ENCODE data around the gene NEU1.

The NEU1 gene

DNA sequence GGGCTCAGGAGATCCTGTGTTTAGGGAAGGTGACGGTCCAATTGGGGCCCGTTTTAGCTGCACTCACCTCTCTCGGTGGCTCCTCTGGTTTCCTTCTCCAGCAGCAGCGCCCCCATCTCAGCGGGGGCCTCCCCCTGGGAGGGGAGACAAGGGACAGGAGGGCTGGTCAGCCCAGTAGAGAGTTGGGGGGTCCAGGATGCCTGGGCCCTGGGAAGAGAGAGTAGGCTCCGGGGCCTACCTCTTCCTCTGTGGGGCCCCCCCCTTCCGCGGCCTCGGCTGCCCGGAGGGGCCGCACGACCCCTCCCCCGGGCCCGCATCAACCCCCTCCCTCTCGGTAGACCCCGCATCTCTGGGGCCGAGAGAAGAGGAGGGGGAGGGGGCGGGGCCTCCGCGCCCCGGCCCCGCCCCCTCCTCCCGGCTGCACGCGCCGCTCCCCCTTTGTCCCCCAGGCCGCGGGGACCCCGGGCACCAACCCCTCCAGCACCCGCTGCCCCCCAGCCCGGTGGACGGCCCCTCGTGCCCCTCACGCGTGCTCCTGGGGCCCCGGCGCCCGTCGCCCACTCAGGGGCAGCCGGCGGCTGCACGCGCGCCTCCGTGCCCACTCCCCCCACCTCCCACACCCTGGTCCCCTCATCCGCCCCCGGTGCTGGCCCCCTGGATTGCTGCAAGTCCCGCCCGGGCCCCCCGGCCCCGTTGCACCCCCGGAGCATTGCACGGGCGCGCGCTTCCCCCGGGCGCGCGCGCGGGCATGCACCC is 34.4 kb upstream of the NEU1 start:
- Mint-ChIP-seq H3K36me3 (ENCODE audit: low read depth) (peaks cover 25% of the 10 kb centered on the region), H3K9me3 (no peaks in the 10 kb centered on the region), H3K4me3 (peak overlapping the region; percentile 90 to 91 (median 91)), H3K27me3 (ENCODE audit: low read depth) (no peaks in the 10 kb centered on the region), H3K4me1 (peaks cover 21% of the 10 kb centered on the region), H3K27ac (peak overlapping the region; percentile 8 to 86 (median 72))
- TF ChIP-seq, protein P1, sequence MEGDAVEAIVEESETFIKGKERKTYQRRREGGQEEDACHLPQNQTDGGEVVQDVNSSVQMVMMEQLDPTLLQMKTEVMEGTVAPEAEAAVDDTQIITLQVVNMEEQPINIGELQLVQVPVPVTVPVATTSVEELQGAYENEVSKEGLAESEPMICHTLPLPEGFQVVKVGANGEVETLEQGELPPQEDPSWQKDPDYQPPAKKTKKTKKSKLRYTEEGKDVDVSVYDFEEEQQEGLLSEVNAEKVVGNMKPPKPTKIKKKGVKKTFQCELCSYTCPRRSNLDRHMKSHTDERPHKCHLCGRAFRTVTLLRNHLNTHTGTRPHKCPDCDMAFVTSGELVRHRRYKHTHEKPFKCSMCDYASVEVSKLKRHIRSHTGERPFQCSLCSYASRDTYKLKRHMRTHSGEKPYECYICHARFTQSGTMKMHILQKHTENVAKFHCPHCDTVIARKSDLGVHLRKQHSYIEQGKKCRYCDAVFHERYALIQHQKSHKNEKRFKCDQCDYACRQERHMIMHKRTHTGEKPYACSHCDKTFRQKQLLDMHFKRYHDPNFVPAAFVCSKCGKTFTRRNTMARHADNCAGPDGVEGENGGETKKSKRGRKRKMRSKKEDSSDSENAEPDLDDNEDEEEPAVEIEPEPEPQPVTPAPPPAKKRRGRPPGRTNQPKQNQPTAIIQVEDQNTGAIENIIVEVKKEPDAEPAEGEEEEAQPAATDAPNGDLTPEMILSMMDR (IDR thresholded peaks at IDR 0.05; ENCODE audit: unreplicated experiment in 3 of 3): no peak

DNA sequence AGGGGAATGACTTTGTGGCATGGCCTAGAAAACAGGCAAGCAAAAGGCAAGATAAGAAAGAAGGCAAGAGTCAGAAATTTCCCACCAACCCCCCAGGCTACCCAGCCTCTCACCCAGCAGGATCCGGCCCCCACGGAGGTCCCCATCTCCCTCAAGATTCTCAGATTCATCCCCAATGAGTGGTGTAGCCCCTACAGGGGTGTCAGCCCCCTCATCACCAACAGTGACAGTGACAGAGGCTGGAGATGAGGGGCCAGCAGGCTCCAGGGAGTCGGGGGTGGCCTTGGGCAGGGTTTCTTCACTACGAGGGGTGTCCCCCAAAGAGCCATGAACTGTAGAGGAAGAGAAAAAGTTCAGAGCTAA is 33.9 kb upstream of the NEU1 start:
- H3K27me3 Mint-ChIP-seq (ENCODE audit: low read depth): no peaks in the 10 kb centered on the region
- H3K36me3 Mint-ChIP-seq (ENCODE audit: low read depth): peaks cover 31% of the 10 kb centered on the region
- peak overlapping the region; percentile 90 to 91 (median 91) for H3K4me3 Mint-ChIP-seq
- TF ChIP-seq, protein P1 (IDR thresholded peaks at IDR 0.05; ENCODE audit: unreplicated experiment in 3 of 3): no peak
- H3K4me1 Mint-ChIP-seq: peaks cover 21% of the 10 kb centered on the region
- H3K27ac Mint-ChIP-seq: peak overlapping the region; percentile 8 to 86 (median 72)
- no peaks in the 10 kb centered on the region for H3K9me3 Mint-ChIP-seq

DNA sequence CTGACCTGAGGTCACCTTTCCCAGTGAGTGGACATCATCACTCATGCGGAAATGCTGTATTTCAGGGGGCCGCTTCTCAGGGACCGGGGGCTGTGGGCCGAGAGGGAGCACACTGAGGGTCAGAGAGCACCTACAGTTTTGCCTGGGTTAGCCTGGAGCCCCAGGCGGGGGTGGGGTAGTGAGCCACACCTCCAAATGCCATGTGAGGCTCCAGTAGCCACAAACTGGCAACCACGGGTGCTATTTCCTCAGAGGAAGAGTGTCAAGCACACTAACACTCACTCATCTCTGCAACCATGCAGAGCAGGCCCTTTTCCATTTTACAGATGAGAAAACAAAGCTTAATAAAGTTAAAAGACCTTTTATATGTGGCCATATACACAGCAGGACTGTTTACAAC is 30.2 kb upstream of the NEU1 start:
- TF ChIP-seq, protein P1 (IDR thresholded peaks at IDR 0.05; ENCODE audit: unreplicated experiment in 3 of 3): no peak
- no peak overlapping the region for H3K27ac Mint-ChIP-seq

DNA sequence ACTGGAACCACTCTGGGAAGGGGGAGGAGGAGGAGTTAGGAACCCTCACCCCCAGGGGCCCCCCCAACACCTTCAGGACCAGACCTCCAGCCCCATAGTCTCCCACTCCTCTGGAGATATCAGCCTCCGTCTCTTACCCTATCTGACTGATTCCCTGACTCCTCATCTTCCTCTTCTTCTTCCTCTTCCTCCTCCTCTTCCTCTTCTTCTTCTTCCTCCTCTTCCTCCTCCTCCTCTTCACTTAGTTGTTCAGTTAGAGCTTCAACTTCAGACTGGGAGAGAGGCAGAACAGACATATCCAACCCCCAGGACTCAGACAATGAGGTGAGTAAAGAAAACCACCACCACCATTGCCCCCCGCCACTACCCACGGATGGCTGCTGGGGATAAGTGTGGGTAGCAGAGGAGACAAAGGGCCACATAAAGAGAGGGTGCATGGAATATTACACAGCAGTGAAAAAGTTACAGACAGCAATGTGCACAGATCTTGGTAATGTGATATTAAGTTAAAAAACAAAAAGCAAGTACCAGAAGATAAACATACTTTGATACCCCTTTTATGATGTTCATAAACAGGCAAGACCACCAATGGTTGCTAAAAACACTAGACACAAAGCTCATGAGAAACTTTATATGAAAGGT is 26.8 kb upstream of the NEU1 start:
- no peaks in the 10 kb centered on the region for H3K9me3 Mint-ChIP-seq
- no peaks in the 10 kb centered on the region for H3K27me3 Mint-ChIP-seq (ENCODE audit: low read depth)
- no peaks in the 10 kb centered on the region for H3K4me1 Mint-ChIP-seq
- H3K27ac Mint-ChIP-seq: no peak overlapping the region
- TF ChIP-seq, protein P1 (IDR thresholded peaks at IDR 0.05; ENCODE audit: unreplicated experiment in 3 of 3): no peak
- peaks cover 71% of the 10 kb centered on the region for H3K36me3 Mint-ChIP-seq (ENCODE audit: low read depth)
- no peak overlapping the region for H3K4me3 Mint-ChIP-seq

More for the DNA sequence above, 30.2 kb upstream of the NEU1 start:
- no peaks in the 10 kb centered on the region for H3K27me3 Mint-ChIP-seq (ENCODE audit: low read depth)
- no peaks in the 10 kb centered on the region for H3K9me3 Mint-ChIP-seq
- peaks cover 52% of the 10 kb centered on the region for H3K36me3 Mint-ChIP-seq (ENCODE audit: low read depth)
- no peaks in the 10 kb centered on the region for H3K4me1 Mint-ChIP-seq
- no peak overlapping the region for H3K4me3 Mint-ChIP-seq

DNA sequence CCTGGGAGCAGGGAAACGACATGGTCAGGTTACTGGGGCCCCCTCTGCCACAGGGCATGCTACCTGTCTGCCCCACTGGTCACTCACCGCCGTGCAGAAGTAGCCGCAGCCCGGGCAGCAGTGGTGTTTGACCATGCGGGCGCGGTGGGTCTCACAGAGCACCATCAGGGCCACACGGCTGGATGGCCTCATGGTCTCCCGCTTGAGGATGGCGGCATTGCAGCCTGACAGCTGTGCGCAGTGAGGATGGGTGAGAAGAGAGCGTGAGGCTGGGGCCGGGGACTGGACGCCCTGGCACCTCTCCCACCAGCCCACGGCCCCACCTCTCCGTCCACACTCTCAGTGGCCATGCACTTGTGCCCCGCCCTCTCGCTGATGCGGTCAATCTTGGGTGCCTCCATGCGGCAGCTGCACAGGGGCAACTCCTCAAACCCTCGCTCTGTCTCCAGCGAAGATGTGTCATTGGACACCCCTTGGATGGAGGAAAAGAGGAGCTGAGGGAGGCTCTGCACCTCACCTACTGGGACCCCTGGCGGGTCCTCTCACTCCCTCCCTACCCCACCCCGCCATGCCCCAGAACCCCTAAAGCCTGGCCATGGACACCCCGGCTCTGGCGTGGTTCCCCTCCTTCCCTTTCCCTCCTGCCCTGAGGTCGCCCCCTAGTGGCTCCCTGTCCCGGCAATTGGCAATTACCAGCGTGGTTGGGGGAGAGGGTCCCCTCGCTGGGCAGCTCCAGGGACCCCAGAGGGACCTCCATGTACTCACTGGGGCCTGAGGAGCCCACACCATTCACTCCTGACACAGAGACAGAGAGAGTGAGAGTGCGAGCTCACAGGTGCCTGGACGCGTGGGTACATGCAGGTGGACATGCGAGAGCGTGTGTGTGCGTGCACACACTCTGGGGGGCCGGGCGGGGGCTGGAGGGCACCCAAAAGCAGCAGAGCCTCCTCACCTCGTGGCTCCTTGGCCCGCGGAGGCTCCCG is 25.9 kb upstream of the NEU1 start:
- Mint-ChIP-seq H3K4me1 (no peaks in the 10 kb centered on the region), H3K36me3 (ENCODE audit: low read depth) (peaks cover 68% of the 10 kb centered on the region), H3K27me3 (ENCODE audit: low read depth) (no peaks in the 10 kb centered on the region), H3K27ac (no peak overlapping the region), H3K9me3 (no peaks in the 10 kb centered on the region), H3K4me3 (no peak overlapping the region)
- TF ChIP-seq, protein P1 (IDR thresholded peaks at IDR 0.05; ENCODE audit: unreplicated experiment in 3 of 3): peak; percentile 58 to 68 (median 63)

Measured in nephron (organoid).